ENCODE measurements around the gene DEF6.

Gene DEF6

DNA sequence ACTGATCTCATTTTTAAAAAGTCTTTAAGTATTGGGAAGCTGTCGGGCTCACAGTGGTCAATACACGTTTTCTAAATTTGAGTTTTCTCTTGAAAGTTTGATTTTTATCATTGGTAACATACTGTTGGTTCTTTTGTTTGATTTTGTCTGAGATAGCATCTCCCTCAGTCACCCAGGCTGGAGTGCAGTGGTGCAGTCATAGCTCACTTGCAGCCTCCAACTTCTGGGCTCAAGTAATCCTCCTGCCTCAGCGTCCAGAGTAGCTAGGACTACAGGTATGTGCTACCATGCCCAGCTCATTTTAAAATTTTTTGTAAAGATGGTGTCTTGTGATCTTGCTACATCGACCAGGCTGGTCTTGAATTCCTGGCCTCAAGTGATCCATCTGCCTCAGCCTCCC, 53.8 kb downstream of the DEF6 start:
- DNase-seq = no peak

DNA sequence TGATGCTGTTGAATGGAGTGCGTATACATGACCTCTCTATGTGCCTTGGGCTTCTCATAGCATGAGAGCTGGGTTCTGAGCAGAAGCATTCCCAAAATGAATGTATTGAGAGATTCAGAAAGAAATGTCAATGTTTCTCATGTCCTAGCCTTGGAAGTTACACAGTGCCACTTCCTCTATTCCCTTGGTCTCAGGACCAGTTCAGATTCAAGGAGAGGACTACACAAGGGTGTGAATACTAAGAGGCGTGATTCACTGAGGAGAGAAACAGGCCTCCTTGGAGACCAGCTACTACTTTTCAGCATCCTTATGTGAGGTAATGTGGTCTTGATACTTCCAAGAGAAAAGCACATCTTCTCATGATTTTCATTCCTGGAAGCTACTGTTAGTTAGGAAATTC, 55.1 kb downstream of the DEF6 start:
- DNase-seq = no peak

DNA sequence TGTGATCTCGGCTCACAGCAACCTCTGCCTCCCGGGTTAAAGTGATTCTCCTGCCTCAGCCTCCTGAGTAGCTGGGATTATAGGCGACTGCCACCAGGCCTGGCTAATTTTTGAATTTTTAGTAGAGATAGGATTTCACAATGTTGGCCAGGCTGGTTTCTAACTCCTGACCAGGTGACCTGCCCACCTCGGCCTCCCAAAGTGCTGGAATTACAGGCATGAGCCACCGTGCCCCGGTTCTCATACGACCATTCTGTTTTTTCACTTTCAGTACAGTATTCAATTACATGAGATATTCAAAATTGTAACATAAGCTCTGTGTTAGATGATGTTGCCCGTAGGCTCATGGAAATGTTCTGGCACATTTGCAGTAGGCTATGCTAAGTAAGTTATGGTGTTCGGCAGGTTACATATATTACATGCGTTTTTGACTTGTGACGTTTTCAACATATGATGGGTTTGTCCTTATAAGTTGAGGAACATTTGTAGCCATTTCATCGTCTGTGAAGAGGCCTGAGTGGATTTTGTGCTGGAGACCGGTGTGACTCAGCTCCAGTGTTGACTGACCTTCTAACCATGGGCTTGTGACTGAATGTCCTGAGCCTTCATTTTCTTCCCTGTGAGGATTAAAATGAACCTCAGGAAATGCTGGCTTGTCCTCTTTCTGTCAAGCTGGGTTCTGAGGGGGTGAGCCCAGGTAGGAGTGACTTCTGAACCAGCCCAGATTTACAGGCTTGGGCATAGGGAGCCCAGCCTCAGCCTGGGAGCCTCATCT, 56.9 kb downstream of the DEF6 start:
- DNase-seq = no peak

DNA sequence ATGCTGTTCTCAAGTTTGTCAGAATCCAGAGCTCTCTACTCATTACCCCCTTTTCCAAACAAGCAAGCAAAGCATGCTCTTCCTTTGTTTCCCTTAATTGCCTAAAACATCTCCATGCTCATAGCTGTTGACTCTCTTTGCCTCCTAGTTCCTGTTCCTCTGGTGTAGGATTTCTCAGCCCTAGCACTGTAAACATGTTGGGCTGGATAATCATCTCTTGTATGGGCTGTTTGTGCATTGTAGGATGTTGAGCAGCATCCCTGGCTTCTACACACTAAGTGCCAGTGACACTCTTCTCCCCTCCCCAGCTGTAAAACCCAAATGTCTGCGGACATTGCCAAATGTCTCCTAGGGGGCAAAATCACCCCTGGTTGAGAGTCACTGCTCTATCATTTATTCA, 58.8 kb downstream of the DEF6 start:
- no peak for DNase-seq

DNA sequence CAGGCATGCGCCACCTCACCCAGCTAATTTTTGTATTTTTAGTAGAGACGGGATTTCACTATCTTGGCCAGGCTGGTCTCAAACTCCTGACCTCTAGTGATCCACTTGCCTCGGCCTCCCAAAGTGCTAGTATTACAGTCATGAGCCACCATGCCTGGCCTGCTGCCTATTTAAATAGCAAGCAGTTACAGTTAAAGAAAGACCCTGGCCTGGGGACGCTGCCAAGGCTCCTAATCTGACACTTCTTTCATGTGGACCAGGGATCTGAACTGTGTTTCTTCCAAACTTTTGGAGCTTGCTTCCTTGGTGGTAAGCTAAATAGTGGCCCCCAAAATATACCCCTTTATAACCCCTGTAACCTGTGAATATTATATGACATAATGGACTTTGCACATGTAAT, 60.1 kb downstream of the DEF6 start:
- DNase-seq = no peak

DNA sequence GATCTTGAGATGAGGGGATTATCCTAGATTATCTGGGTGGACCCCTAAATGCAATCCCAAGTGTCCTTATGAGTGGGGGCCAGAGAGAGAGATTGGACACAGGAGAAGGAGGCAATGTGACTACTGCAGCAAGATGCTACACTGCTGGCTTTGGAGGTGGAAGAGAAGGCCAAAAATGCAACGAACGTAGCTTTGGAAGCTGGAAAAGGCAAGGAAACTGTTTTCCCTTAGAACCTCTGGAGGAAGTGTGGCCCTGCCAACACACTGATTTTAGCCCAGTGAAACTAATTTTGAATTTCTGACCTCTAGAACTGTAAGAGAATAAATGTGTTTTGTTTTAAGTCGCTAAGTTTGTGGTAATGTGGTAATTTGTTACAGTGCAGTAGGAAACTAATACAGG, 60.5 kb downstream of the DEF6 start:
- DNase-seq = no peak

DNA sequence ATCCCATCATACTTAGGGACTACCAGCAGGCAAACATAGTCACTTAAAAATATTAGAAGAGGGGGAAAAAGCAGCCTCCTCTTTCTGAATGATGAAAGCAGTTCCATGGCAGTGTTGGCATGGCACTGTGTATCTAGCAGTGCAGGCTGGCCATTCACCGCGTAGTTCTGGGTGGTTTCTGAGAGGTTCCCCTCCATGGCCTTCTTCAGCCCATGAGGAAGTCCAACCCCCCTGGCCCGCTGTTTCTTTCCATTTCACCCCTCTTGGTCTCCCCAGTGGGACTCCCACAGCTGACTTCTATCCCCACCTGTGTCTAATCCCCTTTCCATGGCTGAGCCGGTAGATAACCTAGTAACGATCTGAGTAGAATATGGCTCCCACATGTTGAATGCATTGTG, 61.7 kb downstream of the DEF6 start:
- DNase-seq = no peak

DNA sequence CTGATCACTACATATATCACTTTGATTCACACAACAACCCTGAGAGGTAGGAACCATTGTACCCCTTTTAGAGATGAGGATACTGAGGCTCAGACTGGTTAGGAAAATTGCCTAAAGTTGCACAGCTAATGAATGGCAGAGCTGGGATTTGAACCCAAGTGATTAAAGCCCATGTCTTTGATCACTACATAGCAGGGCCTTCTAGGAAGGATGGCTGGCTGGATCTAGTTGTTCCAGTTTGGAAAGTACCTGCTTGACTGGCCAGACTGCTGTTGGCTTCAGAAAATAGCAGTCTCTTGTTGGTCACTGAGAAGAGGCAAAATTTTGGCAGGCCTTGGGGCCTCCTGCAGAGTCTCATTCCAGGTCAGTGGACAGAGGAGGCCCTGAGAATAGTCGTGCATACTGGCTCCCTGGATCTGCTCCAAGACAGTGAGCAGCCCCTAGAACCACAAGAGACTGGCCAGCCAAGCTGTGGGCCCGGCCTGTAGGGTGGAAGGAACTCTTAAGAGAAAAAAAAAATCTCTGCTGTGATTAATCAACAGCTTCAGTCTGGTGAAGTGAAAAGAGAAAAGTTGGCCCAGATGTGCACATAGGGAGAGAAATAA, 62.2 kb downstream of the DEF6 start:
- no peak for DNase-seq

DNA sequence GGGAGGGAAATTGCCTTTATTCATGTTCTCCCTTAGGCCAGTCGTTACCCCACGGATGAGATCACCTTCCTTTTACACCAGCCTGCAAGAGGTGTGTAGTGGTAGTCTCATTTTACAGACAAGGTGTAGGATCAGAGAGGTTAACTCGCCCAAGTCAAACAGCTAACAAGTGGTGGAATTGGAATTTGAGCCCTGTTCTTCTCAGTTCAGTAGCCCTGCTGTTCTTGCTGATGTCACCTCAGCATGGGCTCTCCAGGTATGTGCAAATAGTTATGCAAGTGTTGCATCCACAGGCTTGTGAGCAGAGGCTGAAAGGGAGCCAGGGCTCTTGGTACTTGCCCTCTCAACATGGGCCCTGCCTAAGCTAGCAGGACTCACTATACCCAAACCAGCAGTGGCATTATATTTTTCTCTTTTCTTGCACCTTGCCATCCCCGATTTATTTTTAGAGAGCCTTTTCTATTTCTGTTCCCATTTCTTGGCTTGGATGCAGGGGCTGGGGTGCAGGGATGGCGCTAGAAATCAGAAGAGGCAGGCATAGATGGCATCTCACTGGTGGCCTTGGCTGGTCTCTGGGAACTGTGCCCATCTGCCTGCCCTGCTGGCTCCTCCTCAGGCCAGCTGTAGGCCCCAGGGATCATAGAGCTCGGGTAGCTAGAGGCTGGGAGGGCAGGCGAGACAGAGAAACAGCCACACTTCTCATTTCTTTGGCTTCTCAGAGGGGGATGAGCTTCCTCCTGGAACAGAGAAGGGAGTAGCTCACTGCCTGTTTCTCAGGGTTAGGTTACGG, 62.9 kb downstream of the DEF6 start:
- no peak for DNase-seq

DNA sequence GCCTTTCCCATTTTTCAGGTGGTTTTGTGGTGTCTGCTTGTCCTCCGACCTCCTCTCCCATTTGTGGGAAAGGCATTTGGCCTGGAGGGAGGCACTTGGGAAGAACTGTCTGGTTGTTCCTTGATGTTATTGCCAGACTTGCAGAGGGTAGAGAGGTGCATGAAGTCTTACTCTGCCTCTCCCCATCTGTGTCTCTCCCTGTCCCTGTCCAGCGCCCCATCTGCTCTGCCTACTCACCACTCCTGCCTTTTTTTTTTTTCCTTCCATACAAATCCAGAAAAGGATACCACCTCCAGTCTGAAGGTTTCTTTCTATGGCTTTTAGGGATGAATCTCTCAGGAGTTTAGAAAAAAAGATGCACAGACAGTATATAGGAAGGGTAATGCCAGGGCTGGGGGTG, 64.6 kb downstream of the DEF6 start:
- no peak for DNase-seq

DNA sequence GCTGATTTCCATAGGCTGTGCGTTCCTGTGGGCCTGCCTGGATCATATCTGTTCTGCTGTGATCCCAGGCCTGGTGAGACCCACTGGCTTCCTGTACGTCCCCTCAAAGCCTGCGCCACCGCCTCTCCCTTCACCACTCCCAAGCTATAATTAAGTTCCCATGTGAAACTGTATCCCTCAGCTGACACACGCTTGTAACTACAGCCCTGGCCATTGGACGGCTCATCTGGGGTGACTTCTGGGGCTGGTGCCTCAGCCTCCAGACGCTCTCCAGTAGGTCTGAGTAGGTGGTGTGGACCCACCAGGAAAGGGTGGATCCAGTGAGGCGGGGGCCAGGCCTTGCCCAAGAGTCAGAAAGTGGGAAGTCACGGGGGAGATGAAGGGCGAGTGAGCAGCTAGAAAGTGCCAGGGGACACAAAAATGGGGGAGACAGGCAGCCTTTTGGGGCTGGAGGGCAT, 65.7 kb downstream of the DEF6 start:
- no peak for DNase-seq

DNA sequence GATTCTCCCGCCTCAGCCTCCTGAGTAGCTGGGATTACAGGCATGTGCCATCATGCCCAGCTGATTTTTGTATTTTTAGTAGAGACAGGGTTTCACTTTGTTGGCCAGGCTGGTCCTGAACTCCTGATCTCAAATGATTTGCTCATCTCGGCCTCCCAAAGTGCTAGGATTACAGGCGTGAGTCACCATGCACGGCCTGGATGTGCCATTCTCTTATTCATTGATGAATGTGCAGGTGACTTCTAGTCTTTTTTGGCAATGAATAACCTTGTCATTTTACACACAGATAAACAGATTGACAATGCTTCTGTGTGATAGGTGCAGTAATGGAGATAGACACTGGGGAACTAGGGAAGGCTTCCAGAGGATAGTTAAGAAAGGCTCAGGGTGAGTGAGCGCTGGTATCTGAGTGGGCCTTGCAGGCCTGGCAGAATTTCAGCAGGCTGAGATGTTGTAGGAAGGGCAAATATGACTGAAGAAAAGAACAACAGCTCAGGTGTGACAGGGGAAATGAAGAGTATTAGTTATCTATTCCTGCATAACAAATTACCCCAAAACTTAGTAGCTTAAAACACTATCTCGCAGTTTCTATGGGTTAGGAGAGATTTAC, 68.1 kb downstream of the DEF6 start:
- no peak for DNase-seq

DNA sequence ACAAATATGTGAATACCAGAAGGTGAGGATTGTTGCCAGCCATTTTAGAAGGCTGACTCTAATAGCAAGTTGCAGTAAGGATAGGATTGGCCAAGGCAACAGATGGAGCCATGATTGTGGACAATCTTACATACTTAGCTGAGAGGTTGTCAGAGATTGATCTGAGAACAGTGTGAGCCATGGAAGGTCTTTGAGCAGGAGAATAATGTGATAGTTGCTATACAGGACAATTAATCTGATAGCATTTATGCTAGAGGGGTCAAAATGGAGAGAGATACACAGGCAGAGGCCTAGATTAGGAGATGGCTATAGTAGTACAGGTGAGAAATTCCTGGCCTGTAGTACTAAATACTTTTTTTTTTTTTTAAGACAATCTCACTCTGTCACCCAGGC, 68.6 kb downstream of the DEF6 start:
- DNase-seq = no peak

DNA sequence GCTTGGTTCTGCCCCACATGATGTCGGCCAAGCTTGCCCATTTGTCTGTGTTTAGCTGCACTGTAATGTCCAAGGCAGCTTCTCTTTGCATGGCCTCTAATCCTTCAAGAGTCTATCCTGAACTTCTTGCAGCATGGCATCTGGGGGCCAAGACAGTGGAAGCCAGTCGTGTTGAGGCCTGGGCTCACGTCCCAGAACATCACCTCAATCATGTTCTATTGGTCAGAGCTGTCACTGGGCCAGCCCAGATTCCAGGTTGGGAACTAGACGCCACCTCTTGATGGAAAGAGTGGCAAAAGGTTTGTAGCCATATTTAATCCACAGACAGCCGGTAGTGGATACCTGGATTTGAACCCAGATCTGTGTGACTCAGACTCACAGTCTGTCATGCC, 70.0 kb downstream of the DEF6 start:
- DNase-seq = no peak

DNA sequence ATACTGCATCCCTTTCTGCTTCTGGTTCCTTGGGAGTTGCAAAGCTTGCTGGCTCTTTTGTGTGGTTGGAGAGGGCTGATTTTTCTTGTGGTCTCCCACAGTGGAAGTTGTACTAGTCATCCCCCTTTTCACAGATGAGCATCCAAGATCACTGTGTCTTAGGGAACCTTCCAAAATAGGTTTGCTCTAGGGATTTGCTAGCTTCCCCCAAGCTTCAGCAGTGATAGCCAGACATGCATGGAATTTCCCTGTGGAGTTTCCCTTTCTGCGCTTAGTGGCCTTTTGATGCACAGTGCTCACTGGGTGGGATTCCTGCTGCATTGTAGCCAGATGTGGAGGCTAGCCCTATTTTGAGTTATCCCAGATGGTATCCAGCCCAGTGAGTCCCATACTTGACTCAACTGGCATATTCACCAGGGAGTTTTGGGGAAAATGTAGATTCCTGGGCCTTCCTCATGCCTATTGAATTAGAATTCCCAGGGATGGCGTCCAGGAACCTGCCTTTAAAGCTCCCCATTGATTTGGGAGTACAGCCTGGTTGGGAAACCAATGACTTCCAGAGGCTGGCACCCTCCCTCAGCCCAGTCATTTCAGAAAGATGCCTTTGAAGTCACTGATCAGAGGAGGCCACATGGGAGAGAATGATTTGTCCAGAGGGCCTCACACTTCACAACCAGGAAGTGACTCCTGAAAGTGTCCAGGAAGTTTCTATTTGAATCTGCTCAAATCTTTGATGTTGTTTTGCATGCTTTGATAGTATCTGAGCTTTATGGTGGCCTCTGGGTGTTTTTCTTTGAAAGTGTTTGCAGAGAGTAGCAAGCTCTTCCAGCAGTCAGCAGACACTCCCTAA, 70.6 kb downstream of the DEF6 start:
- peak; percentile 43 for DNase-seq

DNA sequence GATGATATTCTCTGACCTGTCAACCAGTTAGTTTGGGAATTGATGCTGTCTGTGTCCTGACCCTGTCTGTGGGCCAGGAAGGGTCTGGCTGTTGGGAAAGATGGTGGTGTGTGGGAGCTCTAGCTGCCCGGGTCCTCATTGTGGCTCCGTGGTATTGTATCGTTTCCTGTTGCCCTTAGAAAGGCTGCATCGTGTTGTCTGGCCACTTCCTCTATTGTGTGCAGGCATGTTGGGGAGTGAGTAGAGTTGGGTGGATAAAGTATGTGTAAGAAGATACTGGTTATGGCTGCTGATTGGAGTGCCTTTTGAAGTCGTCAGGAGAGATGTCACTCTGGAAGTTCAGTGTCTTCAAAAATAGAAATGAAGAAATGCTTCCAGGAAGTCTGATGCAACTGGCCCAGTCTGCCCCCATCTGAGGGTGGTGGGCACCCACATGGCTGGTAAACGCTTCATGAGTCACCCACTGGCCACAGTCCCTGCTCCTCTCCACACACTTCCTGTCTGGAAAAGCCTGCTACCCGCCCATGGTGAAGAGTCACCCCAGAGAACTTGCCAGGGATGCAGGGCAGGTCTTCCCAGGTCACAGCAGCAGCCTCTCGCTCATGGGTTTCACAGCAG, 72.6 kb downstream of the DEF6 start:
- DNase-seq = peak; percentile 94

DNA sequence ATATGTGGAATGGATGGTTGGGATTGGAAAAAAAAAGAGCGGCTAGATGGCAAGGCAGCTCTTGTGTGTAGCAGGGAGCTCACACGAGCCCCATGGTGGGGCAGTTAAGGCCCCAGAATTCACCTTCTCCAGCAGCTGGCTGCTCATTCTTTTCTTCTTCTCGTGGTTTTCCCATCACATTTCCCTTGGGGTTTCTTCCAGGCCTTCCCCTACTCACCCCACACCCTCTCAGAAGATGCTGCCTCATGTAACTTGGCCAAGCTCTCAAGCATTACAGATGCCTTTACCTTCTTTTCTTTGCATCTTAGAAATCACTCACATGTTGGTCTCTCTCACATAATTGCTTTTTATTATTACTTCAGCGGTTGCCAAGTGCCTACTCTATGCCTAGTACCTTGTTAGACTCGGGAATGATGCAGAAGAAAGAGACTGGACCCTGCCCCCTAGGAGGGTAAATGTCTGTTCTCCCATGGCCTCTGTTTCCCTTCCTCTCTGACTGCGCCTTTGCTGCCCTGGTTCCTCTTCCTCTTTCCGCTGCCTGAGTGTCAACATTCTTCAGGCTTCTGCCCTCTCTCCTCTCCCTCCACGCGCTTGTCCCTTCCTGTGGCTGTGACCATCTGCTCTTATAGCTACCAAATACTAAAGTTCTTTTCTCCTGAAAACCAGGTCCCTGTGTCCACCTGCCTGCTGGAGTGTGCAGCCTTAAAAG, 73.3 kb downstream of the DEF6 start:
- peak; percentile 66 for DNase-seq

Data from OCI-M1 (cell line).